Activated CD8-positive, alpha-beta memory T cell treated with anti-CD3 and anti-CD28 coated beads, Interleukin-2, amount 50 U/mL, for 1 hour (primary cell): ENCODE results near the gene PDE7B.
"Not testable (repeated sequence)": the region's sequence is repeated elsewhere in the genome, so short reads cannot be mapped to it uniquely, and the experiment has no call there.

Source experiments
- DNase-seq: peaks from one replicate; pipeline ENCODE4 v3.0.0-alpha.2; 2020; ENCODE audit errors: extremely low read depth

Gene PDE7B

GRCh38 chr6:135842618-135843392 lies 8.7 kb upstream of the PDE7B start:
- DNase-seq: no peak

- no peak for DNase-seq
Measured at GRCh38 chr6:135850882-135851281, 619 bp upstream of the PDE7B start.

- DNase-seq: no peak
Measured at GRCh38 chr6:135852746-135853145, 1.2 kb downstream of the PDE7B start.

- no peak for DNase-seq
Measured at GRCh38 chr6:135853227-135853626, 1.7 kb downstream of the PDE7B start.

- no peak for DNase-seq
Measured at GRCh38 chr6:135853986-135854385, 2.5 kb downstream of the PDE7B start.

GRCh38 chr6:135854799-135855198 lies 3.3 kb downstream of the PDE7B start:
- no peak for DNase-seq

- DNase-seq: no peak
Measured at GRCh38 chr6:135858931-135859330, 7.4 kb downstream of the PDE7B start.

- DNase-seq: no peak
Measured at GRCh38 chr6:135860361-135860760, 8.9 kb downstream of the PDE7B start.

GRCh38 chr6:135861189-135861588 lies 9.7 kb downstream of the PDE7B start:
- DNase-seq: no peak

GRCh38 chr6:135864929-135865328 lies 13.4 kb downstream of the PDE7B start:
- DNase-seq: not testable (repeated sequence)

- no peak for DNase-seq
Measured at GRCh38 chr6:135866445-135867123, 15.1 kb downstream of the PDE7B start.

GRCh38 chr6:135867332-135867731 lies 15.8 kb downstream of the PDE7B start:
- no peak for DNase-seq

- DNase-seq: no peak
Measured at GRCh38 chr6:135869857-135870256, 18.4 kb downstream of the PDE7B start.

- no peak for DNase-seq
Measured at GRCh38 chr6:135870722-135871121, 19.2 kb downstream of the PDE7B start.

GRCh38 chr6:135871296-135871695 lies 19.8 kb downstream of the PDE7B start:
- no peak for DNase-seq

GRCh38 chr6:135871878-135872277 lies 20.4 kb downstream of the PDE7B start:
- no peak for DNase-seq

- no peak for DNase-seq
Measured at GRCh38 chr6:135875446-135875845, 23.9 kb downstream of the PDE7B start.

GRCh38 chr6:135876058-135876457 lies 24.6 kb downstream of the PDE7B start:
- no peak for DNase-seq

- DNase-seq: no peak
Measured at GRCh38 chr6:135877666-135878065, 26.2 kb downstream of the PDE7B start.

GRCh38 chr6:135880066-135880972 lies 28.8 kb downstream of the PDE7B start:
- peak; percentile 36 for DNase-seq

- DNase-seq: no peak
Measured at GRCh38 chr6:135883045-135883444, 31.5 kb downstream of the PDE7B start.

GRCh38 chr6:135883536-135883935 lies 32.0 kb downstream of the PDE7B start:
- DNase-seq: no peak
